ENCODE results near the gene CHN1. TPM values are rescaled to one million over a fixed set of nuclear protein-coding genes. Genes with fewer than 3 reads are reported as not detected.

The CHN1 gene
- total RNA-seq, 1 donor from 2014 or later = 45.0 TPM

DNA sequence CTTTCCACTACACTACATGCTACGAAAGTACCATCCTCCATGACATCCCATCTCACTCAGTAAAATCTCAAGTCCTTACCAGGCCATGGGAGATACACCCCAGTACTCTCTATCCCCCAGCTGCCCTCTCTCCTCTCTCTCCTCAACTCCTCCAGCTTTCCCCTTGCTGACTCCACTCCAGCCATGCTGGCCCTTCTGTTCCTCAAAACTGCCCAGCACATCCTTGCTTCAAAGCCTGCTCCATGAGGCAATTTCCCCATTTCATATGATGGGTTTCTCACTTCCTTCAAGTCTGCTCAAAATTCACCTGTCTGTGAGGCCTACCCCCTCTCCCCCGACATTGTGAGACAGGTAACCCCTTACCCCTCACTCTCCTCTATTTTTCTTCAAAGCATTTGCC lies 8.6 kb downstream of the CHN1 start:
- Mint-ChIP-seq H3K4me3 (no peak overlapping the region), H3K4me1 (peaks cover 18% of the 10 kb centered on the region), H3K27me3 (ENCODE audit: insufficient read depth, low read depth) (peaks cover 2% of the 10 kb centered on the region), H3K36me3 (peaks cover 19% of the 10 kb centered on the region), H3K27ac (no peak overlapping the region), H3K9me3 (peaks cover 5% of the 10 kb centered on the region)
- Histone ChIP-seq H3K36me3 (no peaks in the 10 kb centered on the region), H3K79me2 (ENCODE audit: low read depth) (peaks cover 100% of the 10 kb centered on the region), H2AFZ (replicated peaks) (no peak overlapping the region), H3K4me3 (no peak overlapping the region), H4K20me1 (ENCODE audit: low read depth) (peaks cover 12% of the 10 kb centered on the region), H3K4me1 (peaks cover 26% of the 10 kb centered on the region), H3K27me3 (no peaks in the 10 kb centered on the region), H3K9ac (no peak overlapping the region), H3F3A (ENCODE audit: low read depth) (peaks cover 13% of the 10 kb centered on the region), H3K9me3 (ENCODE audit: low read depth) (no peaks in the 10 kb centered on the region), H3K27ac (no peak overlapping the region), H3K4me2 (no peak overlapping the region)
- no peak for DNase-seq (ENCODE audit: low spot score)
- TF ChIP-seq EZH2phosphoT487 (IDR thresholded peaks at IDR 0.05) (no peak), CTCF (IDR thresholded peaks at IDR 0.05) (no peak), EZH2 (IDR thresholded peaks at IDR 0.05) (no peak)

GRCh38 chr2:174994381-174994780 lies 10.8 kb downstream of the CHN1 start:
- peaks cover 16% of the 10 kb centered on the region for H4K20me1 ChIP-seq (ENCODE audit: low read depth)
- H3K27ac ChIP-seq = no peak overlapping the region
- H3K9ac ChIP-seq = no peak overlapping the region
- no peaks in the 10 kb centered on the region for H3K27me3 ChIP-seq
- Mint-ChIP-seq H3K27me3 (ENCODE audit: insufficient read depth, low read depth) (no peaks in the 10 kb centered on the region), H3K27ac (no peak overlapping the region), H3K4me3 (no peak overlapping the region), H3K9me3 (peaks cover 5% of the 10 kb centered on the region), H3K36me3 (peaks cover 22% of the 10 kb centered on the region), H3K4me1 (peaks cover 30% of the 10 kb centered on the region)
- no peak for DNase-seq (ENCODE audit: low spot score)
- no peak overlapping the region for H3K4me2 ChIP-seq
- no peak overlapping the region for H2AFZ ChIP-seq (replicated peaks)
- TF ChIP-seq EZH2 (IDR thresholded peaks at IDR 0.05) (no peak), CTCF (IDR thresholded peaks at IDR 0.05) (no peak), EZH2phosphoT487 (IDR thresholded peaks at IDR 0.05) (no peak)
- H3K9me3 ChIP-seq (ENCODE audit: low read depth) = no peaks in the 10 kb centered on the region
- peaks cover 20% of the 10 kb centered on the region for H3F3A ChIP-seq (ENCODE audit: low read depth)
- peaks cover 98% of the 10 kb centered on the region for H3K79me2 ChIP-seq (ENCODE audit: low read depth)
- no peak overlapping the region for H3K4me3 ChIP-seq
- peaks cover 31% of the 10 kb centered on the region for H3K4me1 ChIP-seq
- H3K36me3 ChIP-seq = no peaks in the 10 kb centered on the region

GRCh38 chr2:174992886-174993285 lies 12.3 kb downstream of the CHN1 start:
- TF ChIP-seq EZH2phosphoT487 (IDR thresholded peaks at IDR 0.05) (no peak), EZH2 (IDR thresholded peaks at IDR 0.05) (no peak), CTCF (IDR thresholded peaks at IDR 0.05) (no peak)
- Histone ChIP-seq H3K27ac (no peak overlapping the region), H2AFZ (replicated peaks) (no peak overlapping the region), H3K27me3 (no peaks in the 10 kb centered on the region), H3K9me3 (ENCODE audit: low read depth) (no peaks in the 10 kb centered on the region), H4K20me1 (ENCODE audit: low read depth) (peaks cover 16% of the 10 kb centered on the region), H3K4me2 (no peak overlapping the region), H3K4me3 (no peak overlapping the region), H3K9ac (no peak overlapping the region), H3F3A (ENCODE audit: low read depth) (peaks cover 20% of the 10 kb centered on the region), H3K79me2 (ENCODE audit: low read depth) (peaks cover 98% of the 10 kb centered on the region), H3K4me1 (peaks cover 22% of the 10 kb centered on the region), H3K36me3 (no peaks in the 10 kb centered on the region)
- Mint-ChIP-seq H3K36me3 (peaks cover 22% of the 10 kb centered on the region), H3K4me3 (no peak overlapping the region), H3K4me1 (peaks cover 25% of the 10 kb centered on the region), H3K9me3 (peaks cover 6% of the 10 kb centered on the region), H3K27me3 (ENCODE audit: insufficient read depth, low read depth) (no peaks in the 10 kb centered on the region), H3K27ac (no peak overlapping the region)
- no peak for DNase-seq (ENCODE audit: low spot score)

Data from neural progenitor cell (in vitro differentiated cells).